HepG2 (cell line): Measurements from ENCODE around the gene UBE2M. TPM values are rescaled to one million over a fixed set of nuclear protein-coding genes. Genes with fewer than 3 reads are reported as not detected.
A peak's percentile ranks its signal among the peaks of the same experiment; 100 is the strongest.

Source experiments
- ATF1 ChIP-seq: IDR thresholded peaks from 2 replicates; pipeline ENCODE4 v1.6.1; 2016; ENCODE audit warnings: mild to moderate bottlenecking, control low read depth
- BRCA1 ChIP-seq: sonication (generic); formaldehyde crosslinking; IDR thresholded peaks from 2 replicates; pipeline ENCODE4 v1.4.0; 2020; ENCODE audit warnings: missing genetic modification reagents
- CENPT ChIP-seq: sonication (generic); formaldehyde crosslinking; IDR thresholded peaks from 2 replicates; pipeline ENCODE4 v1.8.0; 2022; ENCODE audit warnings: low read depth, mild to moderate bottlenecking, moderate library complexity, missing genetic modification reagents
- CHD4 ChIP-seq: fragments of 200-600 bp; sonication (generic); IDR thresholded peaks from 2 replicates; pipeline ENCODE4 v1.7.0; 2017; ENCODE audit warnings: mild to moderate bottlenecking, low read length, borderline replicate concordance
- E2F2 ChIP-seq: sonication (generic); formaldehyde crosslinking; IDR thresholded peaks from 2 replicates; pipeline ENCODE4 v1.4.0; 2020; ENCODE audit warnings: missing genetic modification reagents, borderline replicate concordance
- HMGA1 ChIP-seq: sonication (generic); formaldehyde crosslinking; conservative IDR thresholded peaks from 2 replicates; pipeline ENCODE4 v1.4.0; 2020; ENCODE audit warnings: missing genetic modification reagents
- HNF4G ChIP-seq, 2 experiments: sonication (generic) in 1 of 2; formaldehyde crosslinking in 1 of 2; IDR thresholded peaks; 2 replicates each; pipeline versions ENCODE4 v1.4.0 to v1.6.1; 2011 to 2020; ENCODE audit warnings: borderline replicate concordance in 2 of 2, low read depth in 2 of 2, mild to moderate bottlenecking in 2 of 2, low read length in 1 of 2, missing genetic modification reagents in 1 of 2, moderate library complexity in 1 of 2
- HNRNPK ChIP-seq: fragments of 200-400 bp; formaldehyde crosslinking; IDR thresholded peaks from 2 replicates; pipeline ENCODE4 v1.6.1; 2018; ENCODE audit warnings: low read length, low read depth, moderate library complexity, mild to moderate bottlenecking; ENCODE audit not compliant: poor library complexity, severe bottlenecking
- PRDM4 ChIP-seq: sonication (generic); formaldehyde crosslinking; IDR thresholded peaks from 2 replicates; pipeline ENCODE4 v1.9.0; 2021; ENCODE audit warnings: missing genetic modification reagents, borderline replicate concordance
- REXO4 ChIP-seq: sonication (generic); formaldehyde crosslinking; IDR thresholded peaks from 2 replicates; pipeline ENCODE4 v1.8.0; 2022; ENCODE audit warnings: missing genetic modification reagents, mild to moderate bottlenecking, borderline replicate concordance
- ZBTB10 ChIP-seq: sonication (generic); formaldehyde crosslinking; IDR thresholded peaks from 2 replicates; pipeline ENCODE4 v1.4.0; 2020; ENCODE audit warnings: missing genetic modification reagents, borderline replicate concordance
- ZFX ChIP-seq: sonication (generic); formaldehyde crosslinking; IDR thresholded peaks from 2 replicates; pipeline ENCODE4 v1.4.0; 2020; ENCODE audit warnings: mild to moderate bottlenecking, low read depth, missing genetic modification reagents, moderate library complexity
- ZFY ChIP-seq: sonication (generic); formaldehyde crosslinking; IDR thresholded peaks from 2 replicates; pipeline ENCODE4 v1.4.0; 2020; ENCODE audit warnings: missing genetic modification reagents
- ZNF124 ChIP-seq: sonication (generic); formaldehyde crosslinking; IDR thresholded peaks from 2 replicates; pipeline ENCODE4 v1.4.0; 2020; ENCODE audit warnings: missing genetic modification reagents
- ZNF253 ChIP-seq: sonication (generic); formaldehyde crosslinking; IDR thresholded peaks from 2 replicates; pipeline ENCODE4 v1.8.0; 2022; ENCODE audit warnings: mild to moderate bottlenecking, missing genetic modification reagents, borderline replicate concordance
- ZNF430 ChIP-seq: sonication (generic); formaldehyde crosslinking; IDR thresholded peaks from 2 replicates; pipeline ENCODE4 v1.9.0; 2021; ENCODE audit warnings: mild to moderate bottlenecking, missing genetic modification reagents
- ZNF792 ChIP-seq: IDR thresholded peaks from 2 replicates; pipeline ENCODE4 v1.6.1; 2016
- ZNF850 ChIP-seq: sonication (generic); formaldehyde crosslinking; conservative IDR thresholded peaks from 2 replicates; pipeline ENCODE4 v1.9.0; 2021; ENCODE audit warnings: mild to moderate bottlenecking, missing genetic modification reagents
- ZNF883 ChIP-seq: sonication (generic); formaldehyde crosslinking; IDR thresholded peaks from 2 replicates; pipeline ENCODE4 v1.5.1; 2020; ENCODE audit warnings: mild to moderate bottlenecking, missing genetic modification reagents; ENCODE audit errors: not compliant biosample characterization
- ZZZ3 ChIP-seq: sonication (generic); formaldehyde crosslinking; IDR thresholded peaks from 2 replicates; pipeline ENCODE4 v1.4.0; 2020; ENCODE audit warnings: missing genetic modification reagents, mild to moderate bottlenecking, borderline replicate concordance
- polyA plus RNA-seq, 8 experiments: library from polyadenylated mRNA; depleted of rRNA in 3 of 8; stranded (reverse) in 7 of 8; unstranded in 1 of 8; fragments of >200 nt; fragmentation: Illumina TruSeq in 4 of 8; extraction: Trizol in 4 of 8; gene quantifications; 2 replicates each; pipeline versions ENCODE4 v1.2.1 to v1.2.3, GENCODE V29; 2011 to 2016; ENCODE audit warnings: low read depth in 4 of 8, missing spikeins in 1 of 8, mixed read lengths in 1 of 8; ENCODE audit not compliant: insufficient read depth in 1 of 8
- total RNA-seq, 5 experiments: library from RNA; depleted of rRNA; stranded (reverse); fragments of >200 nt; fragmentation: Illumina TruSeq; extraction: Trizol; gene quantifications; 2 replicates each; pipeline ENCODE4 v1.2.3, GENCODE V29; 2016; ENCODE audit warnings: low read depth in 1 of 5

Gene UBE2M
- total and polyA plus RNA-seq, 2 of the 13 experiments (the other 11 are each of a cell fraction or from before 2014, with no cell fraction given): 36.2 to 50.3 TPM

GRCh38 chr19:58519355-58520256 lies 38.8 kb downstream of the UBE2M start, which contains the start of gene ZBTB45 (continued):
- peak; percentile 70; the same call in 1 of the 2 replicates for TF ChIP-seq ZBTB10 (CRISPR knock-in tag)
- TF ChIP-seq HMGA1 (CRISPR knock-in tag): no peak
- TF ChIP-seq ZNF883: peak; percentile 96
- TF ChIP-seq ZNF253 (CRISPR knock-in tag): no peak; the same call in 1 of the 2 replicates
- peak; percentile 93 for TF ChIP-seq ZNF792 (CRISPR knock-in tag)
- peak; percentile 86 for TF ChIP-seq CENPT (CRISPR knock-in tag)
- peak; percentile 99 for TF ChIP-seq ZFY
- peak; percentile 91; the same call in 1 of the 2 replicates for TF ChIP-seq E2F2 (CRISPR knock-in tag)
- TF ChIP-seq PRDM4 (CRISPR knock-in tag): no peak
- peak; percentile 88; the same call in 1 of the 2 replicates for TF ChIP-seq ZNF850 (CRISPR knock-in tag)
- TF ChIP-seq REXO4 (CRISPR knock-in tag): 0 out of 2 replicates have a peak, but pooled peaks have one; percentile 28
- TF ChIP-seq HNF4G (IDR thresholded peaks at IDR 0.05; ENCODE audit: borderline replicate concordance, low read depth, low read length): no peak
- TF ChIP-seq HNF4G (CRISPR knock-in tag; IDR thresholded peaks at IDR 0.05; ENCODE audit: borderline replicate concordance, low read depth): 0 out of 2 replicates have a peak, but pooled peaks have one; percentile 56
- TF ChIP-seq ZFX (CRISPR knock-in tag): peak; percentile 100
- TF ChIP-seq HNRNPK: peak; percentile 91
- TF ChIP-seq ZNF430 (CRISPR knock-in tag): no peak
- TF ChIP-seq BRCA1 (CRISPR knock-in tag): no peak
- peak; percentile 96; the same call in 1 of the 2 replicates for TF ChIP-seq ZZZ3
- peak; percentile 93 for TF ChIP-seq ZNF124 (CRISPR knock-in tag)
- no peak; the same call in 1 of the 2 replicates for TF ChIP-seq CHD4
- TF ChIP-seq ATF1 (CRISPR knock-in tag): peak; percentile 76
